HCT116 (cell line): Measurements from ENCODE around the gene MNX1. TPM values are rescaled to one million over a fixed set of nuclear protein-coding genes. Genes with fewer than 3 reads are reported as not detected.

ENCODE experiments used
- ATAC-seq: fragments of 200-7000 bp; cut with Tn5 transposase; 2 replicates; pipeline ENCODE4 v1.9.1; 2020; ENCODE audit warnings: mild to moderate bottlenecking, moderate library complexity
- BruUV-seq: library from RNA; stranded (reverse); fragments of 400-500 nt; replicated peaks from 2 replicates; lab custom pipeline; 2021; lab: Mats Ljungman, UMichigan
- CTCF ChIA-PET: fragments of 300-600 bp; sonication (Branson Sonifier 250); formaldehyde crosslinking; loops from one replicate; lab custom pipeline; 2021; ENCODE audit warnings: antibody characterized with exemption; lab: Charles Lee
- POLR2A ChIA-PET: fragments of 300-600, 350-600 bp; sonication (Branson Sonifier 250); formaldehyde crosslinking; loops from one replicate; lab custom pipeline; 2021; ENCODE audit warnings: antibody characterized with exemption; lab: Charles Lee
- RAD21 ChIA-PET, 2 experiments: fragments of 300-600 bp; sonication (Branson Sonifier 250); formaldehyde crosslinking; loops; one replicate each; lab custom pipeline; 2023; ENCODE audit warnings: low total read pairs in 2 of 2; ENCODE audit not compliant: uncharacterized antibody in 2 of 2, unreplicated experiment in 2 of 2, low non-redundant PET in 1 of 2; lab: Charles Lee
- DNase-seq: peaks from one replicate; pipeline ENCODE4 v3.0.0-alpha.2; 2010; ENCODE audit warnings: low read depth, low spot score
- H2AFZ ChIP-seq: fragments of 200-600 bp; shearing (Covaris generic), sonication (generic); 2 replicates; pipeline ENCODE4 v1.6.1; 2017; ENCODE audit warnings: low read depth, mixed run types, mixed read lengths, antibody characterized with exemption, low read length; ENCODE audit not compliant: poor library complexity, severe bottlenecking
- H3K27ac ChIP-seq: 2 replicates; pipeline ENCODE4 v1.5.1; 2012; ENCODE audit warnings: low read depth, low read length
- H3K27me3 ChIP-seq: fragments of 200-600 bp; sonication (generic); 2 replicates; pipeline ENCODE4 v1.6.1; 2016; ENCODE audit warnings: mixed run types, low read length, mixed read lengths; ENCODE audit not compliant: insufficient read depth
- H3K36me3 ChIP-seq, 2 experiments: fragments of 200-500 bp in 1 of 2; fragments of 200-600 bp in 1 of 2; sonication (Bioruptor generic) in 1 of 2; sonication (generic) in 1 of 2; 2 replicates each; pipeline versions ENCODE4 v1.5.1 to v1.6.1; 2014 to 2016; ENCODE audit warnings: low read length in 2 of 2, inconsistent platforms in 1 of 2, mixed read lengths in 1 of 2, mixed run types in 1 of 2; ENCODE audit not compliant: insufficient read depth in 2 of 2, control insufficient read depth in 1 of 2
- H3K4me1 ChIP-seq, 2 experiments: fragments of 200-600 bp in 1 of 2; sonication (generic) in 1 of 2; 2 replicates each; pipeline versions ENCODE4 v1.5.1 to v1.6.1; 2012 to 2017; ENCODE audit warnings: low read length in 2 of 2, inconsistent platforms in 1 of 2, mild to moderate bottlenecking in 1 of 2, mixed read lengths in 1 of 2, mixed run types in 1 of 2, moderate library complexity in 1 of 2; ENCODE audit not compliant: insufficient read depth in 2 of 2, control insufficient read depth in 1 of 2
- H3K4me2 ChIP-seq: fragments of 200-600 bp; sonication (generic); 2 replicates; pipeline ENCODE4 v1.6.1; 2017; ENCODE audit warnings: mixed run types, low read length, mixed read lengths
- H3K4me3 ChIP-seq, 2 experiments: fragments of 200-600 bp in 1 of 2; sonication (generic) in 1 of 2; replicated peaks in 1 of 2; 2 replicates each; pipeline ENCODE4 v1.5.1; 2011 to 2016; ENCODE audit warnings: low read length in 2 of 2, control low read depth in 1 of 2, low read depth in 1 of 2, mild to moderate bottlenecking in 1 of 2, mixed read lengths in 1 of 2, mixed run types in 1 of 2
- H3K79me2 ChIP-seq: fragments of 200-600 bp; sonication (generic); 2 replicates; pipeline ENCODE4 v1.6.1; 2017; ENCODE audit warnings: mild to moderate bottlenecking, mixed run types, low read length, moderate library complexity, mixed read lengths; ENCODE audit not compliant: insufficient read depth
- H3K9ac ChIP-seq: fragments of 200-600 bp; sonication (generic); 2 replicates; pipeline ENCODE4 v1.6.1; 2016; ENCODE audit warnings: low read length, mixed read lengths
- H3K9me2 ChIP-seq: fragments of 200-600 bp; sonication (generic), shearing (Covaris generic); 2 replicates; pipeline ENCODE4 v1.6.1; 2017; ENCODE audit warnings: mixed run types, mild to moderate bottlenecking, moderate library complexity; ENCODE audit not compliant: insufficient read depth
- H3K9me3 ChIP-seq, 2 experiments: fragments of 200-500 bp in 1 of 2; fragments of 200-600 bp in 1 of 2; sonication (Bioruptor generic) in 1 of 2; sonication (generic) in 1 of 2; 2 replicates each; pipeline ENCODE4 v1.6.1; 2014 to 2017; ENCODE audit warnings: low read length in 2 of 2, mixed read lengths in 2 of 2, inconsistent platforms in 1 of 2, low read depth in 1 of 2, mild to moderate bottlenecking in 1 of 2, mixed run types in 1 of 2, moderate library complexity in 1 of 2; ENCODE audit not compliant: control insufficient read depth in 1 of 2, insufficient read depth in 1 of 2
- H4K20me1 ChIP-seq: fragments of 200-600 bp; sonication (generic), shearing (Covaris generic); 2 replicates; pipeline ENCODE4 v1.6.1; 2017; ENCODE audit warnings: mixed run types, mild to moderate bottlenecking, moderate library complexity; ENCODE audit not compliant: insufficient read depth
- CEBPB ChIP-seq: IDR thresholded peaks from 2 replicates; pipeline ENCODE4 v1.6.1; 2012; ENCODE audit warnings: low read depth
- EZH2 ChIP-seq: fragments of 200-600 bp; sonication (generic); IDR thresholded peaks from 2 replicates; pipeline ENCODE4 v1.6.1; 2017; ENCODE audit warnings: antibody characterized with exemption, mixed run types
- EZH2phosphoT487 ChIP-seq: fragments of 200-600 bp; IDR thresholded peaks from 2 replicates; pipeline ENCODE4 v1.6.1; 2018; ENCODE audit warnings: antibody characterized with exemption, borderline replicate concordance
- FOSL1 ChIP-seq: IDR thresholded peaks from 2 replicates; pipeline ENCODE4 v1.6.1; 2012; ENCODE audit warnings: low read depth
- SIN3A ChIP-seq: IDR thresholded peaks from 2 replicates; pipeline ENCODE4 v1.6.1; 2012; ENCODE audit warnings: low read depth
- TCF7L2 ChIP-seq: IDR thresholded peaks from 2 replicates; pipeline ENCODE4 v1.7.0; 2011; ENCODE audit warnings: borderline replicate concordance, inconsistent platforms; ENCODE audit not compliant: insufficient read depth, insufficient read length; ENCODE audit errors: extremely low read depth
- intact Hi-C: fragments of 100-400 bp; cut with micrococcal nuclease; formaldehyde crosslinking; loops from 2 replicates; pipeline ENCODE4 v1.10.0; 2022
- total RNA-seq: library from RNA; stranded (reverse); gene quantifications from one replicate; pipeline ENCODE4 v1.2.1, GENCODE V29; 2021; ENCODE audit not compliant: unreplicated experiment
- TF ChIP-seq, protein P1 (sequence below): IDR thresholded peaks from 2 replicates; pipeline ENCODE4 v1.6.1; 2011; ENCODE audit warnings: mild to moderate bottlenecking, low read length, moderate library complexity; ENCODE audit not compliant: insufficient replicate concordance; ENCODE audit errors: extremely low read depth
- TF ChIP-seq, protein P2 (sequence below), 3 experiments: fragments of 200-600 bp in 1 of 3; sonication (generic) in 1 of 3; IDR thresholded peaks in 2 of 3; conservative IDR thresholded peaks in 1 of 3; 2 replicates each; pipeline ENCODE4 v1.5.1; 2012 to 2017; ENCODE audit warnings: low read depth in 2 of 3, low read length in 2 of 3, antibody characterized with exemption in 1 of 3, borderline replicate concordance in 1 of 3, control low read depth in 1 of 3, mild to moderate bottlenecking in 1 of 3, mixed read lengths in 1 of 3, mixed run types in 1 of 3, moderate library complexity in 1 of 3; ENCODE audit not compliant: insufficient read depth in 1 of 3
- TF ChIP-seq, protein P3 (sequence below): IDR thresholded peaks from 2 replicates; pipeline ENCODE4 v1.6.1; 2012; ENCODE audit warnings: low read depth

MNX1 gene
- total RNA-seq, 1 experiment from 2014 or later: 7.7 TPM

DNA sequence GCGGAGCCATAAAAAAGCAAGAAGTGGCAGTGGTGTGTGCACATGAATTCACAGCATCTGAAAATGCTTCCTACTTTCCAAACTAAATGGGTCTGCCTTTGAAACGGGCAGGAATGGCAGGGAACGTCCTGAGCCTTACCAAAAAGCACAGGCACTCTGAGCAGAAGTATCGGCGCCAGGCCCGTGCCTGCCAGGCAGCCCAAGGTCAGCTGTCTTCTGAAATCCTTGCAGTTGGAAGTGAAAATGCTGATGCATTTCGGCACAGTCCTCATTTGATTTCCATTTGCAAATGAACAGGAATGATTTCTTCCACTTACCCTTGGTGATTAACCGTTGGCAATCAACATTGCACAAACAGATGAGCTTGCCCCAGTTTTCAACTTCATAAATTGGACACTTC lies 47.6 kb upstream of the MNX1 start:
- ChIA-PET CTCF (no interaction called here), POLR2A (no interaction called here), RAD21 (no interaction called here)
- Histone ChIP-seq H3K9me2 (no peaks in the 10 kb centered on the region), H3K27me3 (no peaks in the 10 kb centered on the region), H3K4me3 (no peak overlapping the region), H3K4me1 (no peaks in the 10 kb centered on the region), H3K4me2 (no peak overlapping the region), H4K20me1 (no peaks in the 10 kb centered on the region), H3K79me2 (no peaks in the 10 kb centered on the region), H3K27ac (no peak overlapping the region), H2AFZ (no peak overlapping the region), H3K9me3 (peaks cover 0 to 9% of the 10 kb centered on the region in 2 experiments; a peak in 1 of 4 replicates), H3K36me3 (no peaks in the 10 kb centered on the region), H3K9ac (no peak overlapping the region)
- ATAC-seq (no peak), DNase-seq (no peak)
- BruUV-seq: no TSS peak
- TF ChIP-seq EZH2 (no peak), TCF7L2 (no peak), FOSL1 (no peak), SIN3A (no peak), CEBPB (no peak), EZH2phosphoT487 (no peak)
- TF ChIP-seq, protein P1, sequence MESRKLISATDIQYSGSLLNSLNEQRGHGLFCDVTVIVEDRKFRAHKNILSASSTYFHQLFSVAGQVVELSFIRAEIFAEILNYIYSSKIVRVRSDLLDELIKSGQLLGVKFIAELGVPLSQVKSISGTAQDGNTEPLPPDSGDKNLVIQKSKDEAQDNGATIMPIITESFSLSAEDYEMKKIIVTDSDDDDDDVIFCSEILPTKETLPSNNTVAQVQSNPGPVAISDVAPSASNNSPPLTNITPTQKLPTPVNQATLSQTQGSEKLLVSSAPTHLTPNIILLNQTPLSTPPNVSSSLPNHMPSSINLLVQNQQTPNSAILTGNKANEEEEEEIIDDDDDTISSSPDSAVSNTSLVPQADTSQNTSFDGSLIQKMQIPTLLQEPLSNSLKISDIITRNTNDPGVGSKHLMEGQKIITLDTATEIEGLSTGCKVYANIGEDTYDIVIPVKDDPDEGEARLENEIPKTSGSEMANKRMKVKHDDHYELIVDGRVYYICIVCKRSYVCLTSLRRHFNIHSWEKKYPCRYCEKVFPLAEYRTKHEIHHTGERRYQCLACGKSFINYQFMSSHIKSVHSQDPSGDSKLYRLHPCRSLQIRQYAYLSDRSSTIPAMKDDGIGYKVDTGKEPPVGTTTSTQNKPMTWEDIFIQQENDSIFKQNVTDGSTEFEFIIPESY: no peak
- TF ChIP-seq, protein P2, sequence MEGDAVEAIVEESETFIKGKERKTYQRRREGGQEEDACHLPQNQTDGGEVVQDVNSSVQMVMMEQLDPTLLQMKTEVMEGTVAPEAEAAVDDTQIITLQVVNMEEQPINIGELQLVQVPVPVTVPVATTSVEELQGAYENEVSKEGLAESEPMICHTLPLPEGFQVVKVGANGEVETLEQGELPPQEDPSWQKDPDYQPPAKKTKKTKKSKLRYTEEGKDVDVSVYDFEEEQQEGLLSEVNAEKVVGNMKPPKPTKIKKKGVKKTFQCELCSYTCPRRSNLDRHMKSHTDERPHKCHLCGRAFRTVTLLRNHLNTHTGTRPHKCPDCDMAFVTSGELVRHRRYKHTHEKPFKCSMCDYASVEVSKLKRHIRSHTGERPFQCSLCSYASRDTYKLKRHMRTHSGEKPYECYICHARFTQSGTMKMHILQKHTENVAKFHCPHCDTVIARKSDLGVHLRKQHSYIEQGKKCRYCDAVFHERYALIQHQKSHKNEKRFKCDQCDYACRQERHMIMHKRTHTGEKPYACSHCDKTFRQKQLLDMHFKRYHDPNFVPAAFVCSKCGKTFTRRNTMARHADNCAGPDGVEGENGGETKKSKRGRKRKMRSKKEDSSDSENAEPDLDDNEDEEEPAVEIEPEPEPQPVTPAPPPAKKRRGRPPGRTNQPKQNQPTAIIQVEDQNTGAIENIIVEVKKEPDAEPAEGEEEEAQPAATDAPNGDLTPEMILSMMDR (IDR thresholded peaks at IDR 0.05 in 2 of 3, conservative IDR thresholded peaks at IDR 0.05 in 1 of 3; ENCODE audit: borderline replicate concordance in 1 of 3, insufficient read depth in 1 of 3, low read depth in 2 of 3, low read length in 2 of 3): no peak
- TF ChIP-seq, protein P3, sequence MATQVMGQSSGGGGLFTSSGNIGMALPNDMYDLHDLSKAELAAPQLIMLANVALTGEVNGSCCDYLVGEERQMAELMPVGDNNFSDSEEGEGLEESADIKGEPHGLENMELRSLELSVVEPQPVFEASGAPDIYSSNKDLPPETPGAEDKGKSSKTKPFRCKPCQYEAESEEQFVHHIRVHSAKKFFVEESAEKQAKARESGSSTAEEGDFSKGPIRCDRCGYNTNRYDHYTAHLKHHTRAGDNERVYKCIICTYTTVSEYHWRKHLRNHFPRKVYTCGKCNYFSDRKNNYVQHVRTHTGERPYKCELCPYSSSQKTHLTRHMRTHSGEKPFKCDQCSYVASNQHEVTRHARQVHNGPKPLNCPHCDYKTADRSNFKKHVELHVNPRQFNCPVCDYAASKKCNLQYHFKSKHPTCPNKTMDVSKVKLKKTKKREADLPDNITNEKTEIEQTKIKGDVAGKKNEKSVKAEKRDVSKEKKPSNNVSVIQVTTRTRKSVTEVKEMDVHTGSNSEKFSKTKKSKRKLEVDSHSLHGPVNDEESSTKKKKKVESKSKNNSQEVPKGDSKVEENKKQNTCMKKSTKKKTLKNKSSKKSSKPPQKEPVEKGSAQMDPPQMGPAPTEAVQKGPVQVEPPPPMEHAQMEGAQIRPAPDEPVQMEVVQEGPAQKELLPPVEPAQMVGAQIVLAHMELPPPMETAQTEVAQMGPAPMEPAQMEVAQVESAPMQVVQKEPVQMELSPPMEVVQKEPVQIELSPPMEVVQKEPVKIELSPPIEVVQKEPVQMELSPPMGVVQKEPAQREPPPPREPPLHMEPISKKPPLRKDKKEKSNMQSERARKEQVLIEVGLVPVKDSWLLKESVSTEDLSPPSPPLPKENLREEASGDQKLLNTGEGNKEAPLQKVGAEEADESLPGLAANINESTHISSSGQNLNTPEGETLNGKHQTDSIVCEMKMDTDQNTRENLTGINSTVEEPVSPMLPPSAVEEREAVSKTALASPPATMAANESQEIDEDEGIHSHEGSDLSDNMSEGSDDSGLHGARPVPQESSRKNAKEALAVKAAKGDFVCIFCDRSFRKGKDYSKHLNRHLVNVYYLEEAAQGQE: no peak
- TF ChIP-seq, all 23 proteins: peak for 0
- intact Hi-C loops: no loop called here
